NT2/D1 (cell line): Measurements from ENCODE around the gene RIPK1.

Source experiments
- SUZ12 ChIP-seq: IDR thresholded peaks from 2 replicates; pipeline ENCODE4 v1.6.1; 2011; ENCODE audit not compliant: insufficient read length, insufficient read depth; ENCODE audit errors: extremely low read depth
- YY1 ChIP-seq: IDR thresholded peaks from 2 replicates; pipeline ENCODE4 v1.6.1; 2011; ENCODE audit not compliant: insufficient read length, insufficient read depth
- ZNF274 ChIP-seq: IDR thresholded peaks from 2 replicates; pipeline ENCODE4 v1.6.1; 2011; ENCODE audit warnings: mild to moderate bottlenecking, low read depth, low read length

GRCh38 chr6:3019749-3020320, 48.5 kb upstream of the RIPK1 start:
- no peak for TF ChIP-seq SUZ12
- TF ChIP-seq ZNF274: no peak
- TF ChIP-seq YY1: no peak
